GM23248 (cell line): Measurements from ENCODE around the gene FHL2. TPM values are rescaled to one million over a fixed set of nuclear protein-coding genes. Genes with fewer than 3 reads are reported as not detected.

Experiments used
- DNase-seq: peaks from one replicate; pipeline ENCODE4 v3.0.0-alpha.2; 2015
- H2AFZ ChIP-seq: fragments of 200-600 bp; sonication (generic); 2 replicates; pipeline ENCODE4 v1.6.1; 2016; ENCODE audit warnings: antibody characterized with exemption
- H3F3A ChIP-seq: fragments of 200-600 bp; sonication (generic); 2 replicates; pipeline ENCODE4 v1.6.1; 2016; ENCODE audit warnings: mild to moderate bottlenecking, antibody characterized with exemption, mixed run types; ENCODE audit not compliant: insufficient read depth
- H3K27ac ChIP-seq: fragments of 200-600 bp; sonication (generic); 2 replicates; pipeline ENCODE4 v1.5.1; 2016; ENCODE audit warnings: mild to moderate bottlenecking
- H3K27me3 ChIP-seq: fragments of 200-600 bp; sonication (generic); replicated peaks from 2 replicates; pipeline ENCODE4 v1.6.1; 2016; ENCODE audit warnings: mild to moderate bottlenecking; ENCODE audit not compliant: insufficient read depth
- H3K36me3 ChIP-seq: fragments of 200-600 bp; sonication (generic); 2 replicates; pipeline ENCODE4 v1.6.1; 2016; ENCODE audit warnings: low read depth, mild to moderate bottlenecking
- H3K4me1 ChIP-seq: fragments of 200-600 bp; sonication (generic); 2 replicates; pipeline ENCODE4 v1.6.1; 2016; ENCODE audit warnings: mild to moderate bottlenecking; ENCODE audit not compliant: insufficient read depth
- H3K4me2 ChIP-seq: fragments of 200-600 bp; sonication (generic); one replicate; pipeline ENCODE4 v1.6.1; 2016; ENCODE audit warnings: mild to moderate bottlenecking; ENCODE audit not compliant: unreplicated experiment
- H3K4me3 ChIP-seq: fragments of 200-600 bp; sonication (generic); 2 replicates; pipeline ENCODE4 v1.5.1; 2016; ENCODE audit warnings: mild to moderate bottlenecking
- H3K79me2 ChIP-seq: fragments of 200-600 bp; sonication (generic); 2 replicates; pipeline ENCODE4 v1.6.1; 2016; ENCODE audit warnings: mild to moderate bottlenecking; ENCODE audit not compliant: insufficient read depth
- H3K9ac ChIP-seq: fragments of 200-600 bp; sonication (generic); 2 replicates; pipeline ENCODE4 v1.6.1; 2016; ENCODE audit warnings: mild to moderate bottlenecking
- H3K9me2 ChIP-seq: fragments of 200-600 bp; sonication (generic); 2 replicates; pipeline ENCODE4 v1.6.1; 2016; ENCODE audit warnings: mixed run types, mild to moderate bottlenecking, moderate library complexity; ENCODE audit not compliant: insufficient read depth
- H3K9me3 ChIP-seq: fragments of 200-600 bp; sonication (generic); one replicate; pipeline ENCODE4 v1.6.1; 2017; ENCODE audit warnings: low read depth
- H4K20me1 ChIP-seq: fragments of 200-600 bp; sonication (generic); 2 replicates; pipeline ENCODE4 v1.6.0; 2016; ENCODE audit not compliant: insufficient read depth
- EZH2 ChIP-seq: fragments of 200-600 bp; sonication (generic); IDR thresholded peaks from 2 replicates; pipeline ENCODE4 v1.6.1; 2018; ENCODE audit warnings: antibody characterized with exemption, mild to moderate bottlenecking; ENCODE audit not compliant: insufficient read depth, poor library complexity, severe bottlenecking
- EZH2phosphoT487 ChIP-seq: fragments of 200-600 bp; sonication (generic); IDR thresholded peaks from 2 replicates; pipeline ENCODE4 v1.6.1; 2018; ENCODE audit warnings: antibody characterized with exemption, moderate library complexity, mild to moderate bottlenecking, low read depth; ENCODE audit not compliant: insufficient read depth
- WGBS, 2 experiments: methylation state at CpG; one replicate each; pipeline ENCODE4 v1.1.6; 2015 to 2017; ENCODE audit warnings: low lambda C conversion rate in 2 of 2, low coverage in 1 of 2; ENCODE audit errors: missing lambda C conversion rate in 2 of 2; 5-methylcytosine and 5-hydroxymethylcytosine counted together
- in situ Hi-C: fragments of 300-500 bp; cut with MboI; formaldehyde crosslinking; loops from 2 replicates; pipeline ENCODE4 v1.15.0; 2020
- polyA plus RNA-seq: library from polyadenylated mRNA; unstranded; fragments of >200 nt; fragmentation: Nextera tagmentation; extraction: Ambion mirVana; gene quantifications from 2 replicates; pipeline ENCODE4 v1.2.1, GENCODE V29; 2016
- total RNA-seq: library from RNA; depleted of rRNA; stranded (reverse); fragments of >200 nt; shearing (Covaris generic); gene quantifications from 2 replicates; pipeline ENCODE4 v1.2.3, GENCODE V29; 2014

Gene FHL2
- total and polyA plus RNA-seq, 2 experiments from 2014 or later: 404 to 598 TPM

DNA sequence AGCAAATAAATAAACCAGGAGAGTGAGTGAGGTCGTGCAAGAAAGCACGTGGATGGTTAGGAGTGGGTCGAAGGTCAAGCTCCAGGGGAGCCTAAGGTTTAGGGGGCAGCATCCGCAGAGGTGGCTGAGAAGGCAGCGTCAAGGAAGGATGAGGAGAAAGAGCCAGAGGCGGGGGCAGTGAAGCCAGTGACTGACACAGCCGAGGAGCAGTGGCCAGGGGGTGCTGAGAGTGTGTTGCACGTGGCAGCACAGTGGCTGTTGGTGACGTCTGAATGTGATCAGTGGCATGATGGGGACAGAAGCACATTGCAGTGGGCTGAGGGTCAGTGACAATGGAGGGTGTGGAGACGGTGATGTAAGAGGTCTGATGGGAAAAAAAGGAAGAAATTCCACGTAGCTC is 13.7 kb upstream of the FHL2 start:
- WGBS, 2 experiments: 90 to 94% methylated on average over 11 of the region's 11 CpGs
- Histone ChIP-seq H3K4me2 (no peak overlapping the region), H3K9ac (no peak overlapping the region), H3K36me3 (no peaks in the 10 kb centered on the region), H2AFZ (no peak overlapping the region), H3K4me1 (peaks cover 24% of the 10 kb centered on the region), H3K4me3 (no peak overlapping the region), H3K9me2 (no peaks in the 10 kb centered on the region), H3K9me3 (no peaks in the 10 kb centered on the region), H3K27me3 (no peaks in the 10 kb centered on the region), H3K79me2 (no peaks in the 10 kb centered on the region), H3F3A (peaks cover 18% of the 10 kb centered on the region), H4K20me1 (no peaks in the 10 kb centered on the region), H3K27ac (no peak overlapping the region)
- in situ Hi-C loops: no loop called here
- no peak for DNase-seq
- no peak for TF ChIP-seq EZH2
- no peak for TF ChIP-seq EZH2phosphoT487

DNA sequence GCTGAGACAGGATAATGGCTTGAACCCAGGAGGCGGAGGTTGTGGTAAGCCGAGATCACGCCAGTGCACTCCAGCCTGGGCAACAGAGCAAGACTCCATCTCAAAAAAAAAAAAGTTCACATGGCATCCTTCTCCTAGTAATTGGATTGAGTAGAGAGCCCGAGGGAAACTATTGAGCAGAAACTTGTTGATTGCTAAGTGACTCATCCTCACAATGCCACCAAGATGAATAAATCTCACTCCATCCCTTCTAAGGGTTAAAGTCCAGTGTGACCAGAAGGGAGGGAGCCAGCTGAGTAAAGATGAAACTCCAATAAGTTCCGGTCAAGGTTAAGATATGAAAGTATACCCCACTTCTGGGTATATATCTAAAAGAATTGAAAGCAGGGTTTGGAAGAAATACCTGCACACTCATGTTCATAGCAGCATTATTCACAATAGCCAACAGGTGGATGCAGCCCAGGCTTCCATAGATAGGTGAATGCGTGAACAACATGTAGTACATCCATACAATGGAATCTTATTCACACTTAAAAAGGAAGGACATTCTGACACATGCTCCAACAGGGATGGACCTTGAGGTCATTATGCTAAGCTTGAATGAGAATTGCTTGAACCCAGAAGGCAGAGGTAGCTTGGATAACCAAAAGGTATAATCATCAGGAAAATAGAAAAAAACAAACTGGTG is 13.0 kb upstream of the FHL2 start:
- Histone ChIP-seq H3K9me2 (no peaks in the 10 kb centered on the region), H4K20me1 (no peaks in the 10 kb centered on the region), H3K79me2 (no peaks in the 10 kb centered on the region), H3K9me3 (no peaks in the 10 kb centered on the region), H3K27ac (no peak overlapping the region), H3K4me3 (no peak overlapping the region), H3K27me3 (no peaks in the 10 kb centered on the region), H3K4me2 (no peak overlapping the region), H2AFZ (no peak overlapping the region), H3K9ac (no peak overlapping the region), H3K36me3 (no peaks in the 10 kb centered on the region), H3F3A (peaks cover 18% of the 10 kb centered on the region), H3K4me1 (peaks cover 24% of the 10 kb centered on the region)
- TF ChIP-seq EZH2phosphoT487 (no peak), EZH2 (no peak)
- no peak for DNase-seq
- WGBS, 2 experiments: 83 to 86% methylated on average over 6 of the region's 6 CpGs
- in situ Hi-C loops: no loop called here

DNA sequence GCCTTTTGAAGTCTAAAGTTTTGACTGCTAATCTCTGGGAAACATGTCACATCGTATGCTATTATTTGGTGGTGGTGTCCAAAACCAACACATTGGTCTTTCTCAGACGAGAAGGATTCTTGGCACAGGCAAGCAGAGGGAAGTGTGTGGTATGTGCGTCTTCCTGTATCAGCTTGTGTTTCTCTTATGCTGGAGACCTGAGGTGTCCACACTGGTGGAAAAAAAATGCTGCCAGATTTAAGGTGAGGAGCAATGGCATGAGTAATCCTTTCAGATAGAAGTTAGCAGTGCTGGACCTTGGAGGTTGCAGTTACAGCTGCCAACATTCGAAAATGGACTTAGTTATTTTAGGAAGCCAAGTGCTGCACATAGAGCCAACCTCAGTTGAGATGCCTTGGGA is 11.7 kb upstream of the FHL2 start:
- peaks cover 35% of the 10 kb centered on the region for H3K4me1 ChIP-seq
- H3F3A ChIP-seq: peaks cover 31% of the 10 kb centered on the region
- H3K79me2 ChIP-seq: no peaks in the 10 kb centered on the region
- no peaks in the 10 kb centered on the region for H3K9me2 ChIP-seq
- no peak overlapping the region for H3K9ac ChIP-seq
- H3K36me3 ChIP-seq: no peaks in the 10 kb centered on the region
- no peak overlapping the region for H2AFZ ChIP-seq
- no peaks in the 10 kb centered on the region for H3K27me3 ChIP-seq
- no peaks in the 10 kb centered on the region for H3K9me3 ChIP-seq
- no peaks in the 10 kb centered on the region for H4K20me1 ChIP-seq
- peak; percentile 31 for DNase-seq
- 50 to 57% methylated on average over 4 of the region's 4 CpGs for WGBS, 2 experiments
- H3K27ac ChIP-seq: peak overlapping the region; percentile 81
- H3K4me3 ChIP-seq: no peak overlapping the region
- TF ChIP-seq EZH2: no peak
- no peak for TF ChIP-seq EZH2phosphoT487
- in situ Hi-C loops: no loop called here
- H3K4me2 ChIP-seq: peak overlapping the region; percentile 54

DNA sequence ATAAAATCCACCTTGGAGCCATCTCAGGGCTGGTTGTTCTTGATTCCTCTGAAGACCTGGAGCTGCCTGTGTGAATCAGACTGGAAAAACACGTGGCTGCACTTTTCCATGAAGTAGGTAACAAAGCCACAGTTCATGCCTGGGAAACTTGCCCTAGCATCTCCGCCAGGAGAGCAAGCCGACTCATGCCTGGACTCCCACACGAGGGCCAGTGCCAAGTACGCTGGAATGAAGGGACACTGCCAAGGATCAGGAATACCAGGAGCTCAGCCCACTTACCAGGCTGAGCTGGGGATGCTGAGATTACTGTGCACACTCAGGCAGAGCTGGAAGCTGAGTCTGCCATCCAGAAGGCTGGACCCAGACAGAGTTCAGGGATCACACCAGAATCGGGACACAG is 10.9 kb upstream of the FHL2 start:
- Histone ChIP-seq H3K79me2 (no peaks in the 10 kb centered on the region), H2AFZ (no peak overlapping the region), H3K4me3 (no peak overlapping the region), H4K20me1 (no peaks in the 10 kb centered on the region), H3K9me3 (no peaks in the 10 kb centered on the region), H3K4me2 (peak overlapping the region; percentile 54), H3K4me1 (peaks cover 44% of the 10 kb centered on the region), H3K27me3 (no peaks in the 10 kb centered on the region), H3K27ac (peak overlapping the region; percentile 81), H3K9ac (peak overlapping the region; percentile 50), H3K9me2 (no peaks in the 10 kb centered on the region), H3K36me3 (no peaks in the 10 kb centered on the region), H3F3A (peaks cover 38% of the 10 kb centered on the region)
- in situ Hi-C loops: no loop called here
- DNase-seq: peak; percentile 96
- WGBS, 2 experiments: 0 to 1% methylated on average over 6 of the region's 6 CpGs
- TF ChIP-seq EZH2phosphoT487: no peak
- no peak for TF ChIP-seq EZH2
